Stimulated activated CD4-positive, alpha-beta T cell treated with anti-CD3 and anti-CD28 coated beads, Interleukin-15, amount 100 ng/mL, for 1 hour (primary cell): Measurements from ENCODE around the gene LRP1.

Source experiments
- DNase-seq, 2 donors: peaks; one replicate each; pipeline ENCODE4 v3.0.0-alpha.2; 2020; ENCODE audit warnings: low read depth in 1 of 2, low spot score in 1 of 2

LRP1 gene

GRCh38 chr12:57093415-57094207 lies 34.7 kb upstream of the LRP1 start:
- DNase-seq: peak in 1 of 2 donors; percentile 69

GRCh38 chr12:57094208-57095160 lies 33.8 kb upstream of the LRP1 start:
- no peak for DNase-seq

GRCh38 chr12:57095440-57095839 lies 32.8 kb upstream of the LRP1 start:
- no peak for DNase-seq

GRCh38 chr12:57096099-57096572 lies 32.1 kb upstream of the LRP1 start:
- DNase-seq: no peak

- no peak for DNase-seq
Measured at GRCh38 chr12:57096748-57097553, 31.3 kb upstream of the LRP1 start.

- DNase-seq: no peak
Measured at GRCh38 chr12:57097554-57097835, 30.8 kb upstream of the LRP1 start.

GRCh38 chr12:57098546-57098945 lies 29.7 kb upstream of the LRP1 start:
- no peak for DNase-seq

GRCh38 chr12:57099047-57099714 lies 29.1 kb upstream of the LRP1 start:
- no peak for DNase-seq

GRCh38 chr12:57099766-57100165 lies 28.5 kb upstream of the LRP1 start:
- DNase-seq: no peak

GRCh38 chr12:57101892-57102695 lies 26.2 kb upstream of the LRP1 start:
- no peak for DNase-seq

GRCh38 chr12:57103856-57104255 lies 24.4 kb upstream of the LRP1 start:
- no peak for DNase-seq

- DNase-seq: no peak
Measured at GRCh38 chr12:57104292-57104910, 23.9 kb upstream of the LRP1 start.

GRCh38 chr12:57105011-57105753 lies 23.1 kb upstream of the LRP1 start:
- no peak for DNase-seq

GRCh38 chr12:57106021-57106708 lies 22.1 kb upstream of the LRP1 start:
- no peak for DNase-seq

- DNase-seq: no peak
Measured at GRCh38 chr12:57107456-57108155, 20.7 kb upstream of the LRP1 start.

GRCh38 chr12:57109207-57110103 lies 18.8 kb upstream of the LRP1 start:
- DNase-seq: no peak
